Sigmoid colon (tissue), 4 donors: Measurements from ENCODE around the gene RARRES2.

Experiments
- EP300 ChIP-seq, 4 donors: sonication (generic); formaldehyde crosslinking; IDR thresholded peaks; one replicate each; pipeline ENCODE4 v1.6.1; 2017; ENCODE audit warnings: antibody characterized with exemption in 4 of 4
- POLR2A ChIP-seq, 2 donors: fragments of 450-650 bp; IDR thresholded peaks; one replicate each; pipeline ENCODE4 v1.6.1; 2016; ENCODE audit warnings: antibody characterized with exemption in 2 of 2, mild to moderate bottlenecking in 2 of 2, moderate library complexity in 2 of 2
- POLR2AphosphoS5 ChIP-seq, 4 donors: sonication (generic); formaldehyde crosslinking; IDR thresholded peaks; one replicate each; pipeline ENCODE4 v1.6.1; 2017; ENCODE audit warnings: antibody characterized with exemption in 4 of 4
- TF ChIP-seq, protein P1 (sequence below), 4 experiments: fragments of 450-650 bp in 3 of 4; fragments of 200-600 bp in 1 of 4; IDR thresholded peaks; one replicate each; pipeline ENCODE4 v1.5.1; 2016 to 2019; ENCODE audit warnings: antibody characterized with exemption in 4 of 4, mild to moderate bottlenecking in 3 of 4, moderate library complexity in 2 of 4

GRCh38 chr7:150381096-150381495, 39.7 kb upstream of the RARRES2 start:
- TF ChIP-seq POLR2AphosphoS5 (IDR thresholded peaks at IDR 0.05) (no peak), POLR2A (IDR thresholded peaks at IDR 0.05) (no peak), EP300 (IDR thresholded peaks at IDR 0.05) (no peak)
- TF ChIP-seq, protein P1, sequence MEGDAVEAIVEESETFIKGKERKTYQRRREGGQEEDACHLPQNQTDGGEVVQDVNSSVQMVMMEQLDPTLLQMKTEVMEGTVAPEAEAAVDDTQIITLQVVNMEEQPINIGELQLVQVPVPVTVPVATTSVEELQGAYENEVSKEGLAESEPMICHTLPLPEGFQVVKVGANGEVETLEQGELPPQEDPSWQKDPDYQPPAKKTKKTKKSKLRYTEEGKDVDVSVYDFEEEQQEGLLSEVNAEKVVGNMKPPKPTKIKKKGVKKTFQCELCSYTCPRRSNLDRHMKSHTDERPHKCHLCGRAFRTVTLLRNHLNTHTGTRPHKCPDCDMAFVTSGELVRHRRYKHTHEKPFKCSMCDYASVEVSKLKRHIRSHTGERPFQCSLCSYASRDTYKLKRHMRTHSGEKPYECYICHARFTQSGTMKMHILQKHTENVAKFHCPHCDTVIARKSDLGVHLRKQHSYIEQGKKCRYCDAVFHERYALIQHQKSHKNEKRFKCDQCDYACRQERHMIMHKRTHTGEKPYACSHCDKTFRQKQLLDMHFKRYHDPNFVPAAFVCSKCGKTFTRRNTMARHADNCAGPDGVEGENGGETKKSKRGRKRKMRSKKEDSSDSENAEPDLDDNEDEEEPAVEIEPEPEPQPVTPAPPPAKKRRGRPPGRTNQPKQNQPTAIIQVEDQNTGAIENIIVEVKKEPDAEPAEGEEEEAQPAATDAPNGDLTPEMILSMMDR (IDR thresholded peaks at IDR 0.05) = no peak
